Neuronal stem cell (in vitro differentiated cells): Measurements from ENCODE around the gene NBAS. TPM values are rescaled to one million over a fixed set of nuclear protein-coding genes. Genes with fewer than 3 reads are reported as not detected.

Source experiments
- DNase-seq: peaks from one replicate; pipeline ENCODE4 v3.0.0-alpha.2; 2013; ENCODE audit warnings: low spot score
- H2AFZ ChIP-seq: one replicate; pipeline ENCODE4 v1.6.1; 2013; ENCODE audit warnings: mild to moderate bottlenecking, low read length, inconsistent platforms
- H2AK5ac ChIP-seq: 2 replicates; pipeline ENCODE4 v1.6.1; 2013; ENCODE audit warnings: low read depth, mild to moderate bottlenecking, inconsistent platforms, low read length, moderate library complexity, mixed read lengths
- H2BK120ac ChIP-seq: 2 replicates; pipeline ENCODE4 v1.6.1; 2013; ENCODE audit warnings: low read depth, mild to moderate bottlenecking, inconsistent platforms, low read length, moderate library complexity, mixed read lengths
- H2BK12ac ChIP-seq: one replicate; pipeline ENCODE4 v1.6.1; 2013; ENCODE audit warnings: low read length, inconsistent platforms
- H2BK15ac ChIP-seq: 2 replicates; pipeline ENCODE4 v1.6.1; 2013; ENCODE audit warnings: mild to moderate bottlenecking, low read length, inconsistent platforms, mixed read lengths
- H2BK5ac ChIP-seq: one replicate; pipeline ENCODE4 v1.6.1; 2013; ENCODE audit warnings: inconsistent platforms, mild to moderate bottlenecking, low read length, moderate library complexity
- H3K14ac ChIP-seq: one replicate; pipeline ENCODE4 v1.6.1; 2013; ENCODE audit warnings: low read length, inconsistent platforms
- H3K18ac ChIP-seq: 2 replicates; pipeline ENCODE4 v1.6.1; 2013; ENCODE audit warnings: low read length, inconsistent platforms
- H3K23ac ChIP-seq: 2 replicates; pipeline ENCODE4 v1.6.1; 2013; ENCODE audit warnings: low read depth, mild to moderate bottlenecking, mixed read lengths, low read length, inconsistent platforms; ENCODE audit not compliant: poor library complexity
- H3K27ac ChIP-seq: replicated peaks from 3 replicates; pipeline ENCODE4 v1.5.1; 2013; ENCODE audit warnings: low read length, inconsistent platforms
- H3K27me3 ChIP-seq, 3 experiments: 2 replicates each; pipeline ENCODE4 v1.6.1; 2013; ENCODE audit warnings: low read length in 3 of 3, mild to moderate bottlenecking in 2 of 3, inconsistent platforms in 1 of 3, low read depth in 1 of 3, mixed read lengths in 1 of 3, moderate library complexity in 1 of 3; ENCODE audit not compliant: control insufficient read depth in 3 of 3, insufficient read depth in 3 of 3
- H3K36me3 ChIP-seq, 2 donors: replicated peaks in 1 of 2; 2 replicates each; pipeline ENCODE4 v1.6.1; 2013; ENCODE audit warnings: low read length in 2 of 2; ENCODE audit not compliant: control insufficient read depth in 2 of 2, insufficient read depth in 2 of 2
- H3K4ac ChIP-seq: 2 replicates; pipeline ENCODE4 v1.6.1; 2013; ENCODE audit warnings: inconsistent platforms, mild to moderate bottlenecking, low read length, moderate library complexity
- H3K4me1 ChIP-seq, 2 donors: 1 replicate in 1 of 2; 2 replicates in 1 of 2; pipeline ENCODE4 v1.6.1; 2013; ENCODE audit warnings: low read length in 2 of 2, low read depth in 1 of 2; ENCODE audit not compliant: control insufficient read depth in 2 of 2, insufficient read depth in 1 of 2
- H3K4me2 ChIP-seq: one replicate; pipeline ENCODE4 v1.6.1; 2013; ENCODE audit warnings: mild to moderate bottlenecking, low read length, inconsistent platforms; ENCODE audit not compliant: insufficient read depth, poor library complexity, severe bottlenecking
- H3K4me3 ChIP-seq, 2 donors: 2 replicates each; pipeline ENCODE4 v1.5.1; 2013; ENCODE audit warnings: low read length in 2 of 2, mild to moderate bottlenecking in 2 of 2, inconsistent platforms in 1 of 2, moderate library complexity in 1 of 2
- H3K79me1 ChIP-seq: one replicate; pipeline ENCODE4 v1.6.1; 2013; ENCODE audit warnings: low read depth, mild to moderate bottlenecking, inconsistent platforms, low read length, moderate library complexity
- H3K9ac ChIP-seq: one replicate; pipeline ENCODE4 v1.6.1; 2013; ENCODE audit warnings: mild to moderate bottlenecking, low read depth, low read length, inconsistent platforms; ENCODE audit not compliant: poor library complexity
- H3K9me3 ChIP-seq, 2 donors: replicated peaks in 1 of 2; 2 replicates each; pipeline versions ENCODE3 to v1.6.1; 2013; ENCODE audit warnings: low read length in 2 of 2, mild to moderate bottlenecking in 2 of 2, inconsistent platforms in 1 of 2, low read depth in 1 of 2, mixed read lengths in 1 of 2, moderate library complexity in 1 of 2; ENCODE audit not compliant: control insufficient read depth in 2 of 2, insufficient read depth in 1 of 2
- H4K8ac ChIP-seq: one replicate; pipeline ENCODE4 v1.6.1; 2013; ENCODE audit warnings: low read depth, mild to moderate bottlenecking, inconsistent platforms, low read length, moderate library complexity
- H4K91ac ChIP-seq: one replicate; pipeline ENCODE4 v1.6.1; 2013; ENCODE audit warnings: low read length, low read depth, mild to moderate bottlenecking, inconsistent platforms; ENCODE audit not compliant: poor library complexity
- WGBS, 2 donors: extraction: QIAGEN DNeasy Blood & Tissue Kit; methylation state at CpG; one replicate each; pipeline ENCODE4 v1.1.7; 2013; ENCODE audit warnings: missing lambda C conversion rate in 2 of 2, mixed read lengths in 1 of 2; ENCODE audit not compliant: insufficient read length in 2 of 2, insufficient replicate concordance in 1 of 2; ENCODE audit errors: extremely low coverage in 2 of 2; 5-methylcytosine and 5-hydroxymethylcytosine counted together
- polyA plus RNA-seq, 2 experiments: library from polyadenylated mRNA; stranded (reverse); fragments of 200-250 nt; gene quantifications; one replicate each; pipeline ENCODE4 v1.2.3, GENCODE V29; 2013

Gene NBAS
- polyA plus RNA-seq (2013, experiment 1 of 2), result 27.8 TPM
- 28.6 TPM for polyA plus RNA-seq (2013, experiment 2 of 2)

DNA sequence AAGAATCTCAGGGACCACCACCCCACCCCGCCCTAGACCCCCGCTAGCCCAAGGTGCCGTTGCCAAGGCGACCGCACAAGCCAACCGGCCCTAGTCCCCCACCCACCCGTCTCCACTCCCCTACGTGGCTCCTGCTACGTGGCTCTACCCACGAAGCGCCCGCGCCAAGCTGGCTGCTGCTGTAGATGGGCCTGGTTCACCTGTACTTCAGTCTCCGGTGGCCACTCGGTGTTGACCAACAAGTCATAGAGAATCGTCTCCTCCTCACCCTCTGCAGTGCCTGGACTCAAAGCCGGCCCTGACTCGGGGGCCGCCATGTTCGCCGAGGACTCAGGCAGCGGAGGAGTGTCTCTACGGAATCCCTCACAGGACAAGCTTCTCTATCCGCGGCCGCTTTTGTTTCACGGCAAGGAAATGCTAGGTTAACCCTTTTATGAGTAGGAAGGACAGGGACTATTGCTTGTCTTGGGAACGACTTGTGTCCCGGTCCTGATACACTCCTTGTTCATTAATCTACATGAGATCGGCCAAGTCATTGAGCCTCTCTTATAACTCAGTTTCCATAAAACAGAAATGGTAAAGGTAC, at the start of gene NBAS:
Gene NBAS (minus strand): TSS at position 347 of the 586 bp plus-strand sequence. CDS start 30 bp downstream, at position 317.
- Histone ChIP-seq H2BK5ac (peak within 1 kb of the TSS; percentile 2), H3K14ac (no peak within 1 kb of the TSS), H2BK12ac (no peak within 1 kb of the TSS), H3K18ac (peak within 1 kb of the TSS; percentile 89), H3K27ac (peak within 1 kb of the TSS; percentile 86), H3K4me2 (peak within 1 kb of the TSS; percentile 84), H3K27me3 (no peaks in the 10 kb centered on the region), H2AFZ (peak within 1 kb of the TSS; percentile 90), H3K79me1 (peaks cover 3% of the 10 kb centered on the region), H3K36me3 (peaks cover 2 to 12% of the 10 kb centered on the region in 2 donors), H3K4ac (no peak within 1 kb of the TSS), H4K8ac (no peak within 1 kb of the TSS), H3K23ac (peak within 1 kb of the TSS; percentile 22), H2BK120ac (no peak within 1 kb of the TSS), H2AK5ac (no peak within 1 kb of the TSS), H3K4me1 (peaks cover 3 to 23% of the 10 kb centered on the region in 2 donors), H3K9me3 (no peaks in the 10 kb centered on the region), H4K91ac (no peak within 1 kb of the TSS), H3K4me3 (peak within 1 kb of the TSS; percentile 80 to 93), H2BK15ac (no peak within 1 kb of the TSS), H3K9ac (peak within 1 kb of the TSS; percentile 88)
- peak; percentile 82 for DNase-seq
- WGBS, 2 donors, result no CpG with 5 or more reads among the region's 30 CpGs

DNA sequence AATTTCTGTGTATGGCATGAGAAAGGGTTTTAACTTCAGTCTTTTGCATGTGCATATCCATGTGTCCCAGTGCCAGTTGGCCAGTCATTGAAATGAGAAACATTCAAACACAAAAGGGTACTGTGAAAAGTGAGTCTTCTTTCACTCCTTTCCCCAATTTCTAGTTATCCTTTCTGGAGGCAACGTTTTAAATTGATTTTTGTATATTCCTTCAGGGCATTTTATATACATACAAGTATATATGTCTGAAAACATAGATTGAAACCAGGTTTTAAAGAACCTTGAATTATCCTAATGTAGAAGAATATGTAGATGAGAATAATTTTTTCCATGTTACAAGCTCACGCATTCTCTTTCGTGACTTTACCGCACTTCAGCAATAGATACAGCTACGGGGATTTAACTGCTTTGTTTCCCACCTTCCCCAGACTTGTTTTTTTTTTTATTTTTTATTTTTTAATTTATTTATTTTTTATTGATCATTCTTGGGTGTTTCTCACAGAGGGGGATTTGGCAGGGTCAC, 49.4 kb upstream of the NBAS start:
- peaks cover 16 to 78% of the 10 kb centered on the region in 2 donors for H3K36me3 ChIP-seq
- no peak for DNase-seq
- no CpG with 5 or more reads among the region's 5 CpGs for WGBS, 2 donors

DNA sequence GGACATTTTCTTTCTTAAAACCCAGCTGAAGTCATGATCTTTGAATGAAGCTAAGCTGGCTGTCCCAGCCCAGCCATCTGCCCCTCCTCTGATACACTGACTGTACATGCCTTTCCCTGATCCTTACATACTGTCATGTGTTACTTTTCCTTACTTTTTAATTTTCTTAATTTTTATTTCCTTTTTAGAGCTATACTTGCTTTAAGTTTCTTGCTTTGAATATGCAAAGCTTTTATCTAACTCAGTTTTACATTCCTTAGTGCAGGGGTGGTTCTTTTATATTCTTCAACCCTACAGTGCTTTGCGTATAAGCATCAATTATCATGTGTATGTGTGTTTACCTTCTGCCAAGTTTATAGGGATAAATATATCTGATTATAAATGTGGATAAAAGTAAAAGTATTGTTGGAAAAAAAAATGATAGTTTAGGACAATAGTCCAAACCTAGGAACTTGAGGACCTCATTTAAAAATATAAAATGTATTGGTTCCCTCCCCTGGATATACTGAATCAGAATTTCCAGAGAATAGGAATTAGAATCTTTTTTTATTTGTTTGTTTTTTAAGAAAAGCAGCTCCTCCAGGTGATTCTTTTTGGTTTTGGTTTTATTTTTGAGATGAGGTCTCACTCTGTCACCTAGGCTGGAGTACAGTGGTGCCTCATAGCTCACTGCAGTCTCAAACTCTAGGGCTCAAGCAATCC, 48.4 kb upstream of the NBAS start:
- peaks cover 2% of the 10 kb centered on the region for H3K79me1 ChIP-seq
- H3K36me3 ChIP-seq, result peaks cover 26 to 78% of the 10 kb centered on the region in 2 donors
- H2BK15ac ChIP-seq, result no peak overlapping the region
- H3K14ac ChIP-seq, result no peak overlapping the region
- H2BK12ac ChIP-seq, result no peak overlapping the region
- no peaks in the 10 kb centered on the region for H3K27me3 ChIP-seq
- no peak overlapping the region for H2AFZ ChIP-seq
- no peak for DNase-seq
- no peaks in the 10 kb centered on the region for H3K4me1 ChIP-seq
- H2BK5ac ChIP-seq, result no peak overlapping the region
- peaks cover 0 to 15% of the 10 kb centered on the region in 2 donors for H3K9me3 ChIP-seq
- no peak overlapping the region for H2AK5ac ChIP-seq
- H4K8ac ChIP-seq, result no peak overlapping the region
- H2BK120ac ChIP-seq, result no peak overlapping the region
- no peak overlapping the region for H3K23ac ChIP-seq
- WGBS, 2 donors, result no CpG with 5 or more reads among the region's 1 CpG
- no peak overlapping the region for H3K4me3 ChIP-seq
- H3K4me2 ChIP-seq, result no peak overlapping the region
- H3K18ac ChIP-seq, result no peak overlapping the region
- no peak overlapping the region for H3K9ac ChIP-seq
- H4K91ac ChIP-seq, result no peak overlapping the region
- no peak overlapping the region for H3K4ac ChIP-seq
- no peak overlapping the region for H3K27ac ChIP-seq

More for the DNA sequence above, 49.4 kb upstream of the NBAS start:
- Histone ChIP-seq H3K4me1 (no peaks in the 10 kb centered on the region), H2BK12ac (no peak overlapping the region), H3K27ac (no peak overlapping the region), H3K27me3 (no peaks in the 10 kb centered on the region), H4K8ac (no peak overlapping the region), H3K18ac (no peak overlapping the region), H2BK15ac (no peak overlapping the region), H3K4me3 (no peak overlapping the region), H2BK120ac (no peak overlapping the region), H3K14ac (no peak overlapping the region), H2BK5ac (no peak overlapping the region), H3K9ac (no peak overlapping the region), H3K4ac (no peak overlapping the region), H4K91ac (no peak overlapping the region), H2AFZ (no peak overlapping the region), H3K4me2 (no peak overlapping the region), H3K79me1 (no peaks in the 10 kb centered on the region), H2AK5ac (no peak overlapping the region), H3K9me3 (peaks cover 0 to 15% of the 10 kb centered on the region in 2 donors), H3K23ac (no peak overlapping the region)

DNA sequence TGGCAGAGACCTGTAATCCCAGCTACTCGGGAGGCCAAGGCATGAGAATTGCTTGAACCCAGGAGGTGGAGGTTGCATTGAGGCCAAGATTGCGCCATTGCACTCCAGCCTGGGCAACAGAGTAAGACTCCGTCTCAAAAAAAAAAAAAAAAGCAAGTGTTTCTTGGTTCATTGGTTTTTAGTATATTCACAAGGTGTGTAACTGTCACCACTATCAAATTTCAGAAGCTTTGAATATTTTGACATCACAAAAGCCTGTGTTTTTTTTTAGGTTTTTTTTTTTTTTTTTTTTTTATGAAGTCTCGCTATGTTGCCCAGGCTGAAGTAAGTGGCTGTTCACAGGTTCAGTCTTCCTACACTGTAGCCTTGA, 47.2 kb upstream of the NBAS start:
- H2AFZ ChIP-seq, result no peak overlapping the region
- no peak overlapping the region for H2BK120ac ChIP-seq
- no peak overlapping the region for H3K4me2 ChIP-seq
- no peak overlapping the region for H3K9ac ChIP-seq
- no peak overlapping the region for H3K18ac ChIP-seq
- no peak overlapping the region for H2AK5ac ChIP-seq
- peaks cover 2% of the 10 kb centered on the region for H3K79me1 ChIP-seq
- no peak overlapping the region for H2BK12ac ChIP-seq
- H2BK5ac ChIP-seq, result no peak overlapping the region
- H3K27ac ChIP-seq, result no peak overlapping the region
- no peak overlapping the region for H3K4ac ChIP-seq
- no peaks in the 10 kb centered on the region for H3K4me1 ChIP-seq
- no peak overlapping the region for H2BK15ac ChIP-seq
- H3K9me3 ChIP-seq, result peaks cover 0 to 14% of the 10 kb centered on the region in 2 donors
- no CpG with 5 or more reads among the region's 4 CpGs for WGBS, 2 donors
- H3K14ac ChIP-seq, result no peak overlapping the region
- no peak for DNase-seq
- no peak overlapping the region for H3K23ac ChIP-seq
- H4K91ac ChIP-seq, result no peak overlapping the region
- peaks cover 27 to 78% of the 10 kb centered on the region in 2 donors for H3K36me3 ChIP-seq
- no peak overlapping the region for H4K8ac ChIP-seq
- no peaks in the 10 kb centered on the region for H3K27me3 ChIP-seq
- no peak overlapping the region for H3K4me3 ChIP-seq
